A673 (cell line): ENCODE data around the gene MOB3A. TPM values are rescaled to one million over a fixed set of nuclear protein-coding genes. Genes with fewer than 3 reads are reported as not detected.

Experiments
- BruUV-seq: library from RNA; stranded (reverse); fragments of 400-500 nt; replicated peaks from 2 replicates; lab custom pipeline; 2021; lab: Mats Ljungman, UMichigan
- CTCF ChIA-PET: fragments of 300-600 bp; sonication (Branson Sonifier 250); formaldehyde crosslinking; loops from one replicate; lab custom pipeline; 2022; ENCODE audit warnings: antibody characterized with exemption; lab: Charles Lee
- POLR2A ChIA-PET: fragments of 300-600 bp; sonication (Branson Sonifier 250); formaldehyde crosslinking; loops from one replicate; lab custom pipeline; 2022; ENCODE audit warnings: antibody characterized with exemption; ENCODE audit not compliant: low non-redundant PET; lab: Charles Lee
- DNase-seq: peaks from one replicate; pipeline ENCODE4 v3.0.0-alpha.2; 2015; ENCODE audit warnings: low spot score
- H3K27ac ChIP-seq: fragments of 200-600 bp; sonication (generic); 2 replicates; pipeline ENCODE4 v1.5.1; 2016; ENCODE audit warnings: mixed run types, low read depth, mild to moderate bottlenecking, mixed read lengths, antibody characterized with exemption, low read length; ENCODE audit not compliant: poor library complexity, severe bottlenecking
- H3K27me3 ChIP-seq: fragments of 200-600 bp; sonication (generic); replicated peaks from 2 replicates; pipeline ENCODE4 v1.6.1; 2017; ENCODE audit warnings: mixed run types, low read depth, mild to moderate bottlenecking, mixed read lengths, antibody characterized with exemption, low read length; ENCODE audit not compliant: insufficient read depth, poor library complexity
- H3K36me3 ChIP-seq: fragments of 200-600 bp; sonication (generic); 2 replicates; pipeline ENCODE4 v1.6.1; 2016; ENCODE audit warnings: mixed run types, mild to moderate bottlenecking, mixed read lengths, antibody characterized with exemption, low read length; ENCODE audit not compliant: insufficient read depth, poor library complexity, severe bottlenecking
- H3K4me1 ChIP-seq: fragments of 200-600 bp; sonication (generic); 2 replicates; pipeline ENCODE4 v1.6.1; 2017; ENCODE audit warnings: mixed run types, mild to moderate bottlenecking, mixed read lengths, antibody characterized with exemption, low read length; ENCODE audit not compliant: insufficient read depth, poor library complexity, severe bottlenecking
- H3K4me3 ChIP-seq: fragments of 200-600 bp; sonication (generic); 2 replicates; pipeline ENCODE4 v1.5.1; 2016; ENCODE audit warnings: low read depth, mixed run types, mild to moderate bottlenecking, mixed read lengths, low read length; ENCODE audit not compliant: poor library complexity, severe bottlenecking
- H3K9me3 ChIP-seq: fragments of 200-600 bp; sonication (generic); 2 replicates; pipeline ENCODE4 v1.6.1; 2016; ENCODE audit warnings: mixed run types, low read depth, mild to moderate bottlenecking, mixed read lengths, antibody characterized with exemption, low read length; ENCODE audit not compliant: poor library complexity, severe bottlenecking
- CTCF ChIP-seq: fragments of 300-800, 200-600 bp; sonication (generic); conservative IDR thresholded peaks from 2 replicates; pipeline ENCODE4 v1.5.1; 2017; ENCODE audit warnings: low read depth, mild to moderate bottlenecking, antibody characterized with exemption, low read length, moderate library complexity, mixed read lengths
- EZH2 ChIP-seq: fragments of 200-600 bp; sonication (generic); IDR thresholded peaks from 2 replicates; pipeline ENCODE4 v1.6.1; 2017; ENCODE audit warnings: borderline replicate concordance, low read depth, mild to moderate bottlenecking, mixed read lengths, antibody characterized with exemption, low read length; ENCODE audit not compliant: poor library complexity, severe bottlenecking
- intact Hi-C: fragments of 100-400 bp; cut with micrococcal nuclease; formaldehyde crosslinking; loops from one replicate; pipeline ENCODE4 v1.10.0; 2022; ENCODE audit not compliant: unreplicated experiment
- total RNA-seq: library from RNA; stranded (reverse); gene quantifications from 2 replicates; pipeline ENCODE4 v1.2.3, GENCODE V29; 2021

MOB3A gene
- total RNA-seq, 1 experiment from 2014 or later, result 40.7 TPM

DNA sequence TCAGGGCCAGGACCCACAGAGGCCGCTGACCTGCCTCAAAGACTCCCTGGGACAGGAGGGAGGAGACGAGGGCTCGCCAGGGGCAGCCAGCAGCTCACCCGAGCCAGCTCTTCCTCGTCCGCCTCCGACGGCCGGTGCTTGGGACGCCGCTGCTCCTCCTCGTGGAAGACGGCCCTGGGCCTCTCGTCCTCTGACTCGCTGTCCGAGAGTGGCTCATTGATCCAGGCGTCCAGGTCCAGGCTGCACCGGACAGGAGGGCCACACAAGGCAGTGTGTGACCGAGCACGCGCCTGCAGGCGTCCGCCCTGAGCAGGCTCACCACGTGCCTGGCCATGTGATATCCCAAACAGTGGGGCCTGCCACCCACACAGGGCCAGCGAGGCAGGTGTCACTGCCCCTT, 20.4 kb upstream of the MOB3A start:
- TF ChIP-seq CTCF (no peak), EZH2 (no peak)
- H3K9me3 ChIP-seq, result no peaks in the 10 kb centered on the region
- no peak overlapping the region for H3K27ac ChIP-seq
- intact Hi-C loops, result no loop called here
- BruUV-seq, result no TSS peak
- no peaks in the 10 kb centered on the region for H3K27me3 ChIP-seq
- POLR2A ChIA-PET, result no interaction called here
- H3K4me1 ChIP-seq, result no peaks in the 10 kb centered on the region
- no peak for DNase-seq
- CTCF ChIA-PET, result no interaction called here
- H3K4me3 ChIP-seq, result no peak overlapping the region
- H3K36me3 ChIP-seq, result peaks cover 90% of the 10 kb centered on the region

GRCh38 chr19:2115911-2116426, 19.8 kb upstream of the MOB3A start:
- POLR2A ChIA-PET, result no interaction called here
- Histone ChIP-seq H3K27ac (no peak overlapping the region), H3K9me3 (no peaks in the 10 kb centered on the region), H3K27me3 (no peaks in the 10 kb centered on the region), H3K4me3 (no peak overlapping the region), H3K36me3 (peaks cover 90% of the 10 kb centered on the region), H3K4me1 (no peaks in the 10 kb centered on the region)
- BruUV-seq, result no TSS peak
- DNase-seq, result no peak
- intact Hi-C loops, result no loop called here
- no peak for TF ChIP-seq CTCF
- no peak for TF ChIP-seq EZH2
- CTCF ChIA-PET, result no interaction called here

- no TSS peak for BruUV-seq
- POLR2A ChIA-PET, result no interaction called here
- Histone ChIP-seq H3K27ac (no peak overlapping the region), H3K4me3 (no peak overlapping the region), H3K9me3 (no peaks in the 10 kb centered on the region), H3K36me3 (peaks cover 91% of the 10 kb centered on the region), H3K4me1 (no peaks in the 10 kb centered on the region), H3K27me3 (no peaks in the 10 kb centered on the region)
- CTCF ChIA-PET, result no interaction called here
- TF ChIP-seq EZH2 (no peak), CTCF (no peak)
- intact Hi-C loops, result no loop called here
- DNase-seq, result no peak
Observed at GRCh38 chr19:2115324-2115723, 19.2 kb upstream of the MOB3A start.
